ENCODE measurements around the gene PCBP3.

- TF ChIP-seq CTCF (IDR thresholded peaks at IDR 0.05; ENCODE audit: insufficient read depth, low read length) (no peak), POLR2AphosphoS5 (IDR thresholded peaks at IDR 0.05; ENCODE audit: low read depth) (no peak), SPI1 (IDR thresholded peaks at IDR 0.05; ENCODE audit: borderline replicate concordance, low read depth) (no peak), REST (IDR thresholded peaks at IDR 0.05; ENCODE audit: insufficient replicate concordance, low read depth) (no peak), GABPA (IDR thresholded peaks at IDR 0.05; ENCODE audit: low read depth) (no peak)
Observed at GRCh38 chr21:45891388-45892155, 248.0 kb downstream of the PCBP3 start.
